CD4-positive, CD25-positive, alpha-beta regulatory T cell (primary cell): ENCODE results near the gene EP300. TPM values are rescaled to one million over a fixed set of nuclear protein-coding genes. Genes with fewer than 3 reads are reported as not detected.

ENCODE experiments used
- ATAC-seq, 2 donors: fragments of 150-1000 bp; cut with Tn5 transposase; one replicate each; pipeline ENCODE4 v1.10.0; 2021; ENCODE audit warnings: low read depth in 2 of 2, moderate number of reproducible peaks in 2 of 2, moderate library complexity in 1 of 2
- DNase-seq, 3 donors: peaks; one replicate each; pipeline versions ENCODE4 v3.0.0 to v3.0.0-alpha.2; 2012 to 2022; ENCODE audit warnings: mixed read lengths in 1 of 3
- H3K27ac ChIP-seq: one replicate; pipeline ENCODE4 v1.7.0; 2013; ENCODE audit warnings: mild to moderate bottlenecking, low read length; ENCODE audit not compliant: insufficient read depth, poor library complexity, severe bottlenecking
- H3K27me3 ChIP-seq: one replicate; pipeline ENCODE4 v1.7.0; 2013; ENCODE audit warnings: low read length; ENCODE audit not compliant: control insufficient read depth, insufficient read depth
- H3K36me3 ChIP-seq: one replicate; pipeline ENCODE4 v1.7.0; 2013; ENCODE audit warnings: mild to moderate bottlenecking, low read length, moderate library complexity; ENCODE audit not compliant: control insufficient read depth, insufficient read depth
- H3K4me1 ChIP-seq: 2 replicates; pipeline ENCODE4 v1.7.0; 2013; ENCODE audit warnings: mild to moderate bottlenecking, low read length; ENCODE audit not compliant: insufficient read depth, control insufficient read depth, poor library complexity, severe bottlenecking
- H3K4me3 ChIP-seq: one replicate; pipeline ENCODE4 v1.7.0; 2013; ENCODE audit warnings: low read depth, mild to moderate bottlenecking, low read length, moderate library complexity
- H3K9me3 ChIP-seq, 2 experiments: 1 replicate in 1 of 2; 2 replicates in 1 of 2; pipeline ENCODE4 v1.7.0; 2013; ENCODE audit warnings: low read length in 2 of 2, mild to moderate bottlenecking in 1 of 2, moderate library complexity in 1 of 2; ENCODE audit not compliant: control insufficient read depth in 2 of 2
- H3K27ac Mint-ChIP-seq, 3 donors: one replicate each; pipeline ENCODE4 v1.8.0; 2020 to 2022; ENCODE audit warnings: mild to moderate bottlenecking in 3 of 3, mixed read lengths in 3 of 3, moderate library complexity in 2 of 3
- H3K27me3 Mint-ChIP-seq: one replicate; pipeline ENCODE4 v1.8.0; 2022; ENCODE audit warnings: mild to moderate bottlenecking, mixed read lengths
- H3K36me3 Mint-ChIP-seq: one replicate; pipeline ENCODE4 v1.8.0; 2020; ENCODE audit warnings: mixed read lengths
- H3K4me1 Mint-ChIP-seq, 4 donors: one replicate each; pipeline ENCODE4 v1.8.0; 2020 to 2022; ENCODE audit warnings: mixed read lengths in 4 of 4, mild to moderate bottlenecking in 1 of 4
- H3K4me3 Mint-ChIP-seq, 4 donors: one replicate each; pipeline ENCODE4 v1.8.0; 2020 to 2022; ENCODE audit warnings: mild to moderate bottlenecking in 4 of 4, mixed read lengths in 4 of 4, moderate library complexity in 3 of 4
- H3K9me3 Mint-ChIP-seq, 7 donors: one replicate each; pipeline ENCODE4 v1.8.0; 2020 to 2022; ENCODE audit warnings: mixed read lengths in 7 of 7, mild to moderate bottlenecking in 3 of 7, moderate library complexity in 2 of 7
- polyA plus RNA-seq, 4 donors: library from polyadenylated mRNA; unstranded; fragments of 300-500 nt; fragmentation: Illumina TruSeq; gene quantifications; one replicate each; pipeline ENCODE4 v1.2.3, GENCODE V29; 2021
- total RNA-seq: library from RNA; stranded (reverse); gene quantifications from one replicate; pipeline ENCODE4 v1.2.3, GENCODE V29; 2022

Gene EP300
- total and polyA plus RNA-seq, 5 donors from 2014 or later, result 8.1 to 177 (median 12.6) TPM

- H3K27ac Mint-ChIP-seq, result no peak overlapping the region
- DNase-seq (no peak), ATAC-seq (no peak)
- H3K4me3 Mint-ChIP-seq, result peak overlapping the region in 1 of 4 donors; percentile 47
- H3K27ac ChIP-seq, result no peak overlapping the region
- H3K4me1 ChIP-seq, result peaks cover 31% of the 10 kb centered on the region
- H3K27me3 ChIP-seq, result peaks cover 2% of the 10 kb centered on the region
- H3K4me3 ChIP-seq, result no peak overlapping the region
- peaks cover 0 to 3% (median 0%) of the 10 kb centered on the region in 7 donors for H3K9me3 Mint-ChIP-seq
- H3K36me3 ChIP-seq, result no peaks in the 10 kb centered on the region
- peaks cover 11% of the 10 kb centered on the region for H3K27me3 Mint-ChIP-seq
- no peaks in the 10 kb centered on the region for H3K9me3 ChIP-seq
- H3K4me1 Mint-ChIP-seq, result peaks cover 8 to 33% (median 22%) of the 10 kb centered on the region in 4 donors
- H3K36me3 Mint-ChIP-seq, result no peaks in the 10 kb centered on the region
Measured at GRCh38 chr22:41201141-41201540, 108.7 kb downstream of the EP300 start.

DNA sequence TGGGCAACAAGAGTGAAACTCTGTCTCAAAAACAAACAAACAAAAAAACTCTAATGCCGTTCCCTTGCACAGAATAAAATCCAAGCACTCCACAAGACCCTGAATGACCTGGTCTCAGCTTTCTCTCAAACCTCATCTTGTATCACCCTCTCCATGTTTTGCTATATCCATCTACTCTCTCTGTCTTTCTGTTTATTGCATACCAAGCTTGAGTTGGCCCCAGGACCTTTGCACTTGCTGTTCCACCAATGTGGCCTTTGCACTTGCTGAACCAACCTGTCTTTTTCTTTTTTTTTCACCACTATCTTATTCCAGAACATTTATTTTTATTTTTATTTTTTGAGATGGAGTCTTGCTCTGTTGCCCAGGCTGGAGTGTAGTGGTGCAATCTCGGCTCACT, 110.7 kb downstream of the EP300 start:
- Mint-ChIP-seq H3K36me3 (no peaks in the 10 kb centered on the region), H3K4me3 (no peak overlapping the region)
- no peak for ATAC-seq

GRCh38 chr22:41204066-41204465, 111.7 kb downstream of the EP300 start:
- H3K36me3 ChIP-seq, result no peaks in the 10 kb centered on the region
- peaks cover 14% of the 10 kb centered on the region for H3K4me1 ChIP-seq
- peaks cover 0 to 43% (median 21%) of the 10 kb centered on the region in 4 donors for H3K4me1 Mint-ChIP-seq
- H3K27me3 ChIP-seq, result peaks cover 2% of the 10 kb centered on the region
- H3K4me3 ChIP-seq, result no peak overlapping the region
- no peak overlapping the region for H3K27ac ChIP-seq
- peaks cover 11% of the 10 kb centered on the region for H3K27me3 Mint-ChIP-seq
- peaks cover 0 to 3% (median 0%) of the 10 kb centered on the region in 7 donors for H3K9me3 Mint-ChIP-seq
- no peaks in the 10 kb centered on the region for H3K9me3 ChIP-seq
- DNase-seq (no peak), ATAC-seq (no peak)
- H3K4me3 Mint-ChIP-seq, result peak overlapping the region in 2 of 4 donors; percentile 65 to 70
- H3K27ac Mint-ChIP-seq, result no peak overlapping the region
- H3K36me3 Mint-ChIP-seq, result no peaks in the 10 kb centered on the region

More for the DNA sequence above, 110.7 kb downstream of the EP300 start:
- no peak for DNase-seq
- H3K27ac Mint-ChIP-seq, result no peak overlapping the region
- H3K4me1 ChIP-seq, result peaks cover 20% of the 10 kb centered on the region
- H3K4me3 ChIP-seq, result no peak overlapping the region
- peaks cover 11% of the 10 kb centered on the region for H3K27me3 Mint-ChIP-seq
- H3K36me3 ChIP-seq, result no peaks in the 10 kb centered on the region
- no peaks in the 10 kb centered on the region for H3K9me3 ChIP-seq
- peaks cover 0 to 3% (median 0%) of the 10 kb centered on the region in 7 donors for H3K9me3 Mint-ChIP-seq
- H3K27me3 ChIP-seq, result peaks cover 2% of the 10 kb centered on the region
- no peak overlapping the region for H3K27ac ChIP-seq
- H3K4me1 Mint-ChIP-seq, result peaks cover 3 to 41% (median 22%) of the 10 kb centered on the region in 4 donors

- H3K27ac ChIP-seq, result peak within 1 kb of the TSS; percentile 78
- H3K4me3 Mint-ChIP-seq, result peak within 1 kb of the TSS; percentile 96 to 99 (median 97)
- ATAC-seq (peak; percentile 100), DNase-seq (peak; percentile 97 to 99 (median 98))
- H3K4me1 Mint-ChIP-seq, result peaks cover 0 to 51% (median 26%) of the 10 kb centered on the region in 4 donors
- H3K4me3 ChIP-seq, result peak within 1 kb of the TSS; percentile 84
- peak within 1 kb of the TSS; percentile 95 to 98 (median 96) for H3K27ac Mint-ChIP-seq
- no peaks in the 10 kb centered on the region for H3K9me3 ChIP-seq
- peaks cover 14% of the 10 kb centered on the region for H3K4me1 ChIP-seq
- peaks cover 0 to 3% (median 0%) of the 10 kb centered on the region in 7 donors for H3K9me3 Mint-ChIP-seq
- peaks cover 6% of the 10 kb centered on the region for H3K36me3 Mint-ChIP-seq
- H3K27me3 Mint-ChIP-seq, result peaks cover 5% of the 10 kb centered on the region
- peaks cover 2% of the 10 kb centered on the region for H3K27me3 ChIP-seq
- H3K36me3 ChIP-seq, result peaks cover 7% of the 10 kb centered on the region
Measured at GRCh38 chr22:41204992-41205900, 112.9 kb downstream of the EP300 start, which contains the start of gene L3MBTL2. Gene L3MBTL2 (plus strand): TSS chr22:41205312. CDS start chr22:41205363, 51 bp downstream.

DNA sequence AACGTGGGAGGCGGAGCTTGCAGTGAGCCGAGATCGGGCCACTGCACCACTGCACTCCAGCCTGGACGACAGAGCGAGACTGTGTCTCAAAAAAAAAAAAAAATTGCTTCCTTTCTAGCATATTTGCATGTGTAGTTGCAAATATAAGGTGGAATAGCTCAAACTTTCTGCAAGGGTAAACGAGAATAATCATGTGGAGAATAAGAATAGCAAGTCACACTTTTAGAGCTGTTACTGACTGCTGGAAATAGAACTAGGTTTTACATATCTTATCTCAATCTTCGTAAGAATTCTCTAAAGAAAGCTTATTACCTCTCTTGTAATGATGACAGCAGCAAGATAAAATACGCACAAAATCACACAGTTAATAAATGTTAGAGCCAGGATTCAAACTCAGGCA, 114.3 kb downstream of the EP300 start:
- ATAC-seq (no peak), DNase-seq (no peak)
- Histone ChIP-seq H3K36me3 (peaks cover 14% of the 10 kb centered on the region), H3K27ac (no peak overlapping the region), H3K4me3 (no peak overlapping the region), H3K27me3 (peaks cover 2% of the 10 kb centered on the region), H3K9me3 (no peaks in the 10 kb centered on the region), H3K4me1 (peaks cover 14% of the 10 kb centered on the region)
- Mint-ChIP-seq H3K4me3 (peak overlapping the region; percentile 43 to 98 (median 86)), H3K9me3 (peaks cover 0 to 3% (median 0%) of the 10 kb centered on the region in 7 donors), H3K27me3 (peaks cover 5% of the 10 kb centered on the region), H3K27ac (peak overlapping the region in 1 of 3 donors; percentile 15), H3K4me1 (peaks cover 0 to 51% (median 26%) of the 10 kb centered on the region in 4 donors), H3K36me3 (peaks cover 10% of the 10 kb centered on the region)

- DNase-seq, result no peak
- H3K27me3 Mint-ChIP-seq, result no peaks in the 10 kb centered on the region
- H3K36me3 ChIP-seq, result peaks cover 34% of the 10 kb centered on the region
- H3K9me3 ChIP-seq, result no peaks in the 10 kb centered on the region
- peaks cover 12% of the 10 kb centered on the region for H3K4me1 ChIP-seq
- H3K27ac ChIP-seq, result no peak overlapping the region
- peak overlapping the region in 2 of 4 donors; percentile 21 to 35 for H3K4me3 Mint-ChIP-seq
- peaks cover 22% of the 10 kb centered on the region for H3K36me3 Mint-ChIP-seq
- H3K27ac Mint-ChIP-seq, result no peak overlapping the region
- H3K4me1 Mint-ChIP-seq, result peaks cover 8 to 23% (median 14%) of the 10 kb centered on the region in 4 donors
- no peak overlapping the region for H3K4me3 ChIP-seq
- H3K9me3 Mint-ChIP-seq, result peaks cover 0 to 1% (median 0%) of the 10 kb centered on the region in 7 donors
- no peak for ATAC-seq
- H3K27me3 ChIP-seq, result no peaks in the 10 kb centered on the region
Measured at GRCh38 chr22:41215409-41215808, 123.0 kb downstream of the EP300 start.

DNA sequence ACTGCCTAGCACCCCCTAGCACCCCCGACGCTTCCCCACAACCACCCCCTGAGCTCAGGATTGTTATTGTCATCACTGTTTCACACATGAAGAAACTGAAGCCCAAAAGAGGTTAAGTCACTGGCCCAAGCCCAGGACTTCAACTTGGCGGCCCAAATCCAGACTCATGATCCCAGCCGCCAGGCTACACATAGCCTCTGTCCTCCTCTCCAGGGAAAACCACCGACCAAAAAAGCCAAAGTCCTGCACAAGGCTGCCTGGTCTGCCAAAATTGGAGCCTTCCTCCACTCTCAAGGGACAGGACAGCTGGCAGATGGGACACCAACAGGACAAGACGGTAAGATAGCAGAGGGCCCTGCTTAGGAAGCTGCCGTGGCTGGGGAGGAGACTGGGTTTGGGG, 123.5 kb downstream of the EP300 start:
- ATAC-seq (no peak), DNase-seq (no peak)
- Mint-ChIP-seq H3K4me1 (peaks cover 8 to 23% (median 14%) of the 10 kb centered on the region in 4 donors), H3K36me3 (peaks cover 17% of the 10 kb centered on the region), H3K9me3 (peaks cover 0 to 1% (median 0%) of the 10 kb centered on the region in 7 donors), H3K27ac (no peak overlapping the region), H3K4me3 (peak overlapping the region in 1 of 4 donors; percentile 35), H3K27me3 (no peaks in the 10 kb centered on the region)
- H3K27me3 ChIP-seq, result no peaks in the 10 kb centered on the region
- peaks cover 12% of the 10 kb centered on the region for H3K4me1 ChIP-seq
- no peak overlapping the region for H3K4me3 ChIP-seq
- peaks cover 34% of the 10 kb centered on the region for H3K36me3 ChIP-seq
- H3K27ac ChIP-seq, result no peak overlapping the region
- H3K9me3 ChIP-seq, result no peaks in the 10 kb centered on the region
